SK-N-MC (cell line): ENCODE data around the gene SPG7.

ENCODE experiments used
- EZH2 ChIP-seq: fragments of 200-600 bp; sonication (generic); IDR thresholded peaks from one replicate; pipeline ENCODE4 v1.6.1; 2017; ENCODE audit warnings: antibody characterized with exemption
- POLR2AphosphoS5 ChIP-seq: IDR thresholded peaks from 2 replicates; pipeline ENCODE4 v1.6.1; 2012; ENCODE audit warnings: mild to moderate bottlenecking, low read depth, low read length, borderline replicate concordance

- TF ChIP-seq POLR2AphosphoS5 = no peak
- no peak for TF ChIP-seq EZH2
Measured at GRCh38 chr16:89519881-89520280, 11.7 kb downstream of the SPG7 start.
